Activated naive CD4-positive, alpha-beta T cell treated with anti-CD3 and anti-CD28 coated beads, Interleukin-2, amount 50 U/mL, for 24 hours (primary cell): ENCODE data around the gene SYCP3.
"Not testable (repeated sequence)": the region's sequence is repeated elsewhere in the genome, so short reads cannot be mapped to it uniquely, and the experiment has no call there.

Experiments
- H3K27ac Mint-ChIP-seq: one replicate; pipeline ENCODE4 v1.8.0; 2021; ENCODE audit warnings: mild to moderate bottlenecking, mixed read lengths
- H3K27me3 Mint-ChIP-seq: one replicate; pipeline ENCODE4 v1.8.0; 2021; ENCODE audit warnings: mixed read lengths
- H3K36me3 Mint-ChIP-seq: one replicate; pipeline ENCODE4 v1.8.0; 2021; ENCODE audit warnings: mixed read lengths
- H3K4me1 Mint-ChIP-seq: one replicate; pipeline ENCODE4 v1.8.0; 2021; ENCODE audit warnings: mixed read lengths
- H3K4me3 Mint-ChIP-seq: one replicate; pipeline ENCODE4 v1.8.0; 2021; ENCODE audit warnings: mild to moderate bottlenecking, mixed read lengths
- H3K9me3 Mint-ChIP-seq: one replicate; pipeline ENCODE4 v1.8.0; 2021; ENCODE audit warnings: mixed read lengths

The SYCP3 gene

DNA sequence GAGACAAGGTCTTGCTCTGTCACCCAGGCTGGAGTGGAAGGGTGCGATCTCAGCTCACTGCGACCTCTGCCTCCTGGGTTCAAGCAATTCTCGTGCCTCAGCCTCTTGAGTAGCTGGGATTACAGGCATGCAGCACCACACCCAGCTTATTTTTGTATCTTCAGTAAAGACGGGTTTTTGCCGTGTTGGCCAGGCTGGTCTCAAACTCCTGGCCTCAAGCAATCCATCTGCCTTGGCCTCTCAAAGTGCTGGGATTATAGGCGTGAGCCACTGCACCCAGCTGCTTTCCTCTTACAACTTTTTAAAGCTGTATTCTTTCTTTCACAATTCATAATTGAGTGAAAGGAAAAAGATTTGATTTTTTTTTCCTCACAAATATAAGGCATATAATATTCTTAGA, 57.6 kb downstream of the SYCP3 start:
- H3K36me3 Mint-ChIP-seq, H3K4me1 Mint-ChIP-seq, H3K4me3 Mint-ChIP-seq, H3K27ac Mint-ChIP-seq, H3K27me3 Mint-ChIP-seq, H3K9me3 Mint-ChIP-seq: not testable (repeated sequence)

DNA sequence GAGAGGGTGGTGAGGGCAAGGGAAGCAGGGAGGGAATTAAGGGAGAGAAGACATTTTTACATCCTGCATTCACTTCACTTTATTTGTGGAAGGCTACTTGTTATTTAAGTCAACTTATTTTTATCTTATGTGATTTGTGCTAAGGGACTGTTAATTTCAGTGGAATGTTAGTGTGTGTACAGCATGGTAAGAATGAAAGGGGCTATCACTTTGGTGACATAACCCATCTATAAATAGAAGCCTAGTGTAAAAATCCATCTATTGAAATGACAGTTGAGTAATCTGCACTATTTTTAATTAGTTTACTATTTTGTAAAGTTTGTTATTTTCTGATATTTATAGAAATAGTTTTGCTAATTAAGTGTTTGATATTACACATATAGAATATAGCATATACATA, 58.6 kb downstream of the SYCP3 start:
- H3K27ac Mint-ChIP-seq: no peak overlapping the region
- H3K36me3 Mint-ChIP-seq: no peaks in the 10 kb centered on the region
- no peaks in the 10 kb centered on the region for H3K27me3 Mint-ChIP-seq
- H3K4me1 Mint-ChIP-seq: no peaks in the 10 kb centered on the region
- H3K4me3 Mint-ChIP-seq: no peak overlapping the region
- no peaks in the 10 kb centered on the region for H3K9me3 Mint-ChIP-seq

DNA sequence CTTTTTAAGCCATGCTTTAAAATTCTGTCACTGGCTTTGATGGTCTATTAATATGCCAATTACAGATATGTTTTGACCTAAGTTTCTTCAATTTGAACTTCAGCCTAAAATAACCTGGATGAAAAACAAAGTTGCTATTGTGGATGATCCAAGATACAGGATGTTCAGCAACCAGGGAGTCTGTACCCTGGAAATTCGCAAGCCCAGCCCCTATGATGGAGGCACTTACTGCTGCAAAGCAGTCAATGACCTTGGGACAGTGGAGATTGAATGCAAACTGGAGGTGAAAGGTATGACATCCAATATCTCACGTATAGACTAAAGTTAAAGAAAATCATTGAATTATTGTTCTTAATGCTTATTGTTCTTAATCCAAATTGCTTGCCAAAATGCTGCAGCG, 59.0 kb downstream of the SYCP3 start:
- Mint-ChIP-seq H3K27me3 (no peaks in the 10 kb centered on the region), H3K4me3 (no peak overlapping the region), H3K4me1 (no peaks in the 10 kb centered on the region), H3K9me3 (no peaks in the 10 kb centered on the region), H3K36me3 (no peaks in the 10 kb centered on the region), H3K27ac (no peak overlapping the region)
